HG02763 (cell line): ENCODE data around the gene FLNB.
"Not testable (repeated sequence)": the region's sequence is repeated elsewhere in the genome, so short reads cannot be mapped to it uniquely, and the experiment has no call there.

Experiments
- ATAC-seq: cut with Tn5 transposase; IDR thresholded peaks from one replicate; pipeline ENCODE4 v1.9.1; 2021; ENCODE audit warnings: mild to moderate bottlenecking, moderate library complexity; ENCODE audit not compliant: unreplicated experiment

The FLNB gene

GRCh38 chr3:58051196-58051595, 43.0 kb downstream of the FLNB start:
- no peak for ATAC-seq

GRCh38 chr3:58051658-58052261, 43.5 kb downstream of the FLNB start:
- not testable (repeated sequence) for ATAC-seq

DNA sequence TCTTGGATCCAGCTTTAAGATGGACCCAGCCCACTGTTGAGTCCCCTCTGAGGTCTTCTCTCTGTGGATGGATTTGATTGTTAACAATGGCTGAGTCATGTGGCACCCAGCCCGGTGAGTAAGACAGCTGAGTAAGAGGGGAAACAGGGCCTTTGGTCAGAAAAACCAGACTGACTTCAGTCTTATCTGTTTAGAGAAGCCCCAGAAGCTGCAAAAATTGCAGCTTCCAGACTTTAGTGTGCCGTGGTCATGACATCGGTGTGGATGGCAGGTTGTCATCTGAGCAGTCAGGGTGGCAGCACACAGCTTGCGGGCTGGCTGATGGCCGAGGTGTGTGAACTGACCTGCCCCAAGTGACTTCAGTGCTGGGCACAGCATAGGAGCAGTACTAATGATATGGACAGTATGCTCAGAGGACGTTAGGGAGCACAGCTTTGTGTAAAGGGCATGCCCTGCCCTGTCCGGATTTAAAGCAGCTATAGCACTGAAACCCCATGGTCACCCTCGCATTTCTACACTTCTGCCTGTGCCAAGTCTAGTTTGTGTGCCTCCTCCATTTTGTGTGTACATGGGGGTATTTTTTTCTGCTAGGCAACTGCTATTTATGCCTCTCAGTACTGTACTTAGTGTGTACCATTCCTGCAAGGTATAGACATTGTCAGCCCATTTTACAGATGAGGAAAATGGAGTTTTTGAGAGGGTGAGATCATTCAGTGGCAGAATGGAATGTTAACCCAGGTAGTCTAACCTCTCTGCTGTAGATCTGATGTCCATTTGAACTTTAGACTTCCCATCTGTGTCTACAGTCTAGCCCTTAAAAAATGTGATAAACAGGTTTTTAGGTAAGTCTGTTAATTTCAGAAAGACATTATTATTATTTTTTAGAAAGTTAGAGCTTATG, 44.4 kb downstream of the FLNB start:
- ATAC-seq, result no peak

- no peak for ATAC-seq
Measured at GRCh38 chr3:58054652-58055051, 46.4 kb downstream of the FLNB start.

DNA sequence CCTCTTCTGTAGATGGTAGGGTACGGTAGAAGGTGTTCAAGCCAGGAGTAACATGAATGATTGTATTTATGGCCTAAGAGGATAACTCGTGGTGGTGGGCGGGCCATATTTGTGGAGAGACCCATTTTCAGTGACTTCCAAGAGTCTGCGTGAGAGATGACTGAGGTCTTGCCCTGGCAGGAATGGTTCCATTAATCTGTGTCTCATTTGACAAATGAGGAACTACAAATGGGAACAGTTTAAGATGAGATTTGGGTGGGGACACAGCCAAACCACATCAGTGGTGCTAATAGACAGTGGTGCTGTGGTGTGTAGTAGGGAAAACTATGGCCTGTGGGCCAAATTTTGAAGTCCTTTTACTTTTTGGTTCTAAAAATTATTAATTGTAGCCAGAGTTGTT, 47.1 kb downstream of the FLNB start:
- no peak for ATAC-seq

- not testable (repeated sequence) for ATAC-seq
Measured at GRCh38 chr3:58055891-58056290, 47.7 kb downstream of the FLNB start.

- ATAC-seq, result no peak
Measured at GRCh38 chr3:58058361-58059263, 50.4 kb downstream of the FLNB start.

GRCh38 chr3:58059349-58060321, 51.4 kb downstream of the FLNB start:
- ATAC-seq, result no peak

- no peak for ATAC-seq
Measured at GRCh38 chr3:58062472-58062871, 54.2 kb downstream of the FLNB start.

DNA sequence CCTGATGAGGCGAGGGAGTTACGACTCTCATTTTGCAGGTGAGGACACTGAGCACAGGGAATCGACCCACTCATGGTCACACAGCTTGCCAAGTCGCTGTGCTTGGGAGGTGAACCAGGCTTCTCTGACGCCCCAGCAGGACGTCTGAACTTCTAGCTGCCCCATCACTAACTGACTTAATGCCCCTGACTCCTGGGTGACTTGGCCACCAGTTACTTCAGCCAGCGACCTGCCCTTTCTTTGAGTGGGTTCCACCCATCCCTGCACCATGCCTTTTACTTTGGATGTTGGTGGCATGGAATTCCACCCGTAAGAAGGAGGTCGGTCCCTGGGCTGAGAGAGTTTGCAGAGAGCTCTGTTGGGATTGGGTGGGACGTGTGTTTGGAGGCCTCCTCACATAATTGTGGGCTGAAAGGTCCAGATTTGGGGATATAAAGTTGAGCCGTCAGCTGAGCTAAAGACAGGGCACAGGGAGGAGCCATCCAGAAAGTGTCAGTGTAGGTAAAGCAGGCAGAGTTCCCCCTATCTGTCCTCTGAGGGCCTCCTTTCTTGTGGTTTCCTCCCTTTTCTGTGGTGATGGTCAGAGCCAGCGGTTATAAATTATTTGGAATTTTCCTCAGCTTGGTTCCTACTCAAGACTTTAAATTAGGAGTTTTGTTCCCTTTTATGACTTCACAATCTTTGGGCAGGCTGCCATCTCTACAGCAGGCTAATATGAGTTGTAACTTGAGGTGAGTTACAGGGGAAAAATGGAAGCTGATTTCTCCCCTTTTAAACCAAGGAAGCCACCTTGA, 55.0 kb downstream of the FLNB start:
- no peak for ATAC-seq

DNA sequence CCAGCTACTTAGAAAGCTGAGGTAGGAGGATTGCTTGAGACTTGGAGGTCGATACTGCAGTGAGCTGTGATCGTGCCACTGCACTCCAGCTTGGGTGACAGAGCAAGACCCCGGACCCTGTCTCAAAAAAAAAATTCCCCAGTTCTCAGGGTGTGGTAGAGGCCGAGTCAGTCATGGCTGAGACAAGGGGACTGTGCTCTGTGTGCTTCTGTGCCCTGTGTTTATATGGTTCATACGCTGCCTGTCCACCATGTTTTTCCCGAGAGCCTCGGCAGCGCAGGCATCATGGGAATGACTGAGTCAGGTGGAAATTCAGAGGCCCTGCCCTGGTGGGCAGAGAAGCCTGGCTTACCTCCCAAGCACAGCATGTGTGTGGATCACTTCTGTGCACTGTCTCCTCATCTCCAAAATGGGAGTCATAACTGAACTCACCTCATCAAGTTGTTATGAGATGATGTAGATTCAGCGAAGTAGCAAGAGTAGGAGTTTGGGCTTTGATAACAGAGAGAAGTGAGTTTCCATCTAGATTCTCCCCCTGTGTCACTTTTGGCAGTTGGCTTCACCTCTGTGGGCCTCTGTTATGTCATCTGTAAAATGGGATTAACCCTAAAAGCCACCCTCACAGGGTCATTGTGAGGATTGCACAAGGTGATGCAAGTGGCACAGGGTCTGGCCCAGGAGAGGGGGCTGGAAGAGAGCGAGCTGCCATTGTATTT, 56.9 kb downstream of the FLNB start:
- ATAC-seq, result no peak

DNA sequence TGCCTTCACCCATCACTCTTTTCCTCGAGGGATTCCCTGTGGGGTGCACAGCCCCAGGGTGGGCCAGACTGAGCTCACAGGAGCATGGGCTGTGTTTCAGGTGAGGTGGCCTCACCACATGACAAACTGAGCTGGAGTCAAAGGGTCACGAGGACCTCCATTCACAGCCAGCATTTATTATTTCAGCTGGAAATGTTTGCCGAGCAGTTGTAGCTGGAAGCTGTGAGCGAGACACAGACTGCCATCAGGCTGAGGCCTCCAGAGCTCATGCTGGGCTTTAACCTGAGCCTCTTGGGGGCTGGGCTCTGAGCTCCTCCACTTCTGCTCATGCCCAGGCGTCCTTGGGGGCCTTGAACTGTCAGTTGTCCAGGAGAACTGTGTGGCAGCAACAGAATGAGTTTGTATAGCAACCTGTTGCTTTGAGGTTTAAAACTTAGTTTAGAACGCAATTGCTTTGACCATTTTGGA, 57.5 kb downstream of the FLNB start:
- ATAC-seq, result no peak

GRCh38 chr3:58066842-58067241, 58.6 kb downstream of the FLNB start:
- no peak for ATAC-seq

DNA sequence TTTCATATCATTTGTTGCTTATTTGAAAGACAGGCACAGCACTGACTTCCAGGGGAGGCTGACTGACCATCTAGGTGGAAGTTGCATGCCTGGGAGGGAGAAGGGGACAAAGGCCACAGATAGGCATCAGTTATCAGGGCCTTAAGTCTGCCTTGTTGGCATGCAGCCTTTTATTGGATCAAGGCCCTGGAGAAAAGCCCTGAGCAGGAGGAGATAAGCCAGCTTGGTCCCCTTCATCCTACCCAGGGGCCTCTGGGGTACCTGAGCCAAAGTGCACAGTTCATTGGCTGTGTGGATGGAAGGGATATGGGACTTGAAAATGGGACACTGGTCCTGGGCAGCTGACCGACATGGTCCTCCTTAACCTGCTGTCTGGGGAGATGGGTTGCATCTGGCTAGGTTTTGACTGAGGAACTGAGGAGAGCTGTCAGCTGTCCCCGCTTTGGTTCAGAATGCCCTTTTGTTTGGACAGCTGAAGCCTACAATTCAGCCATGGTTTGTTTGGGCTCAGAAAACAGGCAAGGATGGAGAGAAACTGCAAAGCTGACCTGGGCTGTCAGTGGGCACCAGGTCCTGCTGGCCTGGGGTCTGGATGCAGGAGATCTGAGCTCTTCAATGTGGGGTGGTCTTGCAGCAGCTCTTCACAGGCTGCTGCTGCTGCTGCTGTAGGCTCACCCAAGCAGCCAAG, 60.0 kb downstream of the FLNB start:
- ATAC-seq, result no peak

DNA sequence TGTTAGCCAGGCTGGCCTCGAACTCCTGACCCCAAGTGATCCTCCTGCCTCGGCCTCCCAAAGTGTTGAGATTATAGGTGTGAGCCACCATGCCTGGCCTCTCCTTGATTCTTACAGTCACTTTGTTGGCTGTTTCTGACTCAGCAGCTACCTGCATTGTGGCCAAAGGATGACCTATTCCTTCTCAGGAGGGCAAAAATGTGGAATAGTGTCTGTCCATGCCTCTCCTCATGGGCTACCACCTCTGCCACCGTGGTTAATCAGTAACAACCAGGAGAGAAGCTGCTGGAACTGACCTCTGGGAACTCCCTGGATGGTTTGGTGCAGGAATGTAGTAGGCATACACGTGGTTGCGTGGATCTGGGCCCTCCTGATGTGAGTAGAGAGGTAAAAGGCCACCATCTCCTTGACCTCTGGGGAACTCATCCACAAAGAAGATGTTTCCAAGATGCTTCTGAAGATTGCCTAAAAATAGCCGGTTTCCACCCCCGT, 63.3 kb downstream of the FLNB start:
- no peak for ATAC-seq

- ATAC-seq, result no peak
Measured at GRCh38 chr3:58072052-58072762, 64.0 kb downstream of the FLNB start.

GRCh38 chr3:58072763-58073130, 64.5 kb downstream of the FLNB start:
- no peak for ATAC-seq
